H1 (cell line): ENCODE measurements around the gene RASGRF1. TPM values are rescaled to one million over a fixed set of nuclear protein-coding genes. Genes with fewer than 3 reads are reported as not detected.

ENCODE experiments used
- CTCF ChIA-PET: fragments of 300-600 bp; sonication (Branson Sonifier 250); formaldehyde crosslinking; loops from one replicate; lab custom pipeline; 2021; ENCODE audit not compliant: partially characterized antibody; lab: Charles Lee
- POLR2A ChIA-PET: fragments of 300-600 bp; sonication (Branson Sonifier 250); formaldehyde crosslinking; loops from one replicate; lab custom pipeline; 2021; ENCODE audit warnings: inconsistent platforms; ENCODE audit not compliant: partially characterized antibody; lab: Charles Lee
- DNase-seq, 2 experiments: peaks; one replicate each; pipeline versions ENCODE4 v3.0.0 to v3.0.0-alpha.2; 2010 to 2022; ENCODE audit warnings: low spot score in 2 of 2, low read depth in 1 of 2, mixed read lengths in 1 of 2
- FAIRE-seq: peaks from 2 replicates; lab custom pipeline; 2011; peaks lifted over from hg19 to GRCh38; lab: Jason Lieb, UNC
- H2AFZ ChIP-seq: 2 replicates; pipeline ENCODE4 v1.8.1; 2012; ENCODE audit warnings: low read length, inconsistent platforms
- H2AK5ac ChIP-seq: 2 replicates; pipeline ENCODE4 v1.6.1; 2013; ENCODE audit warnings: low read depth, low read length
- H2BK120ac ChIP-seq: replicated peaks from 2 replicates; pipeline ENCODE3; 2013; ENCODE audit warnings: low read depth, low read length, inconsistent platforms
- H2BK12ac ChIP-seq: 2 replicates; pipeline ENCODE4 v1.6.1; 2013; ENCODE audit warnings: low read depth, low read length
- H2BK15ac ChIP-seq: 2 replicates; pipeline ENCODE4 v1.6.1; 2013; ENCODE audit warnings: low read length
- H2BK20ac ChIP-seq: 2 replicates; pipeline ENCODE4 v1.6.1; 2013; ENCODE audit warnings: low read length
- H2BK5ac ChIP-seq: 2 replicates; pipeline ENCODE4 v1.6.1; 2013; ENCODE audit warnings: low read depth, low read length
- H3K14ac ChIP-seq: 2 replicates; pipeline ENCODE4 v1.6.1; 2013; ENCODE audit warnings: inconsistent platforms; ENCODE audit not compliant: insufficient read length
- H3K18ac ChIP-seq: 2 replicates; pipeline ENCODE4 v1.6.1; 2013; ENCODE audit warnings: low read length; ENCODE audit errors: extremely low read depth
- H3K23ac ChIP-seq: 2 replicates; pipeline ENCODE4 v1.6.1; 2013; ENCODE audit warnings: inconsistent platforms; ENCODE audit not compliant: insufficient read length
- H3K23me2 ChIP-seq: 2 replicates; pipeline ENCODE4 v1.6.1; 2013; ENCODE audit warnings: low read depth, low read length
- H3K27ac ChIP-seq: 2 replicates; pipeline ENCODE4 v1.6.1; 2011; ENCODE audit warnings: low read depth, low read length, inconsistent platforms
- H3K27me3 ChIP-seq, 4 experiments: replicated peaks in 1 of 4; 1 replicate in 1 of 4; 2 replicates in 3 of 4; pipeline versions ENCODE4 v1.6.1 to v1.8.1; 2011 to 2013; ENCODE audit warnings: low read length in 3 of 4, mild to moderate bottlenecking in 3 of 4, inconsistent platforms in 2 of 4, mixed read lengths in 2 of 4, moderate library complexity in 1 of 4; ENCODE audit not compliant: control insufficient read depth in 3 of 4, insufficient read depth in 3 of 4; ENCODE audit errors: extremely low read depth in 1 of 4
- H3K36me3 ChIP-seq, 4 experiments: 2 replicates each; pipeline versions ENCODE4 v1.6.1 to v1.8.1; 2011 to 2013; ENCODE audit warnings: mild to moderate bottlenecking in 4 of 4, low read length in 3 of 4, moderate library complexity in 2 of 4, control low read depth in 1 of 4, inconsistent platforms in 1 of 4; ENCODE audit not compliant: insufficient read depth in 4 of 4, control insufficient read depth in 2 of 4
- H3K4ac ChIP-seq: replicated peaks from 2 replicates; pipeline ENCODE3; 2013; ENCODE audit warnings: low read length, low read depth, mixed read lengths, inconsistent platforms; ENCODE audit not compliant: insufficient read length
- H3K4me1 ChIP-seq, 4 experiments: replicated peaks in 1 of 4; 1 replicate in 1 of 4; 2 replicates in 3 of 4; pipeline versions ENCODE4 v1.6.1 to v1.8.1; 2011 to 2013; ENCODE audit warnings: low read length in 3 of 4, inconsistent platforms in 2 of 4, mixed read lengths in 1 of 4; ENCODE audit not compliant: insufficient read depth in 4 of 4, control insufficient read depth in 3 of 4
- H3K4me2 ChIP-seq, 2 experiments: 2 replicates each; pipeline versions ENCODE4 v1.6.1 to v1.8.1; 2011 to 2013; ENCODE audit warnings: low read depth in 2 of 2, low read length in 2 of 2, control low read depth in 1 of 2, inconsistent platforms in 1 of 2, mild to moderate bottlenecking in 1 of 2; ENCODE audit not compliant: insufficient read depth in 1 of 2
- H3K4me3 ChIP-seq, 4 experiments: fragments of 200-600, 300-600 bp in 1 of 4; sonication (generic), shearing (Covaris generic), sonication (Bioruptor Twin) in 1 of 4; 2 replicates each; pipeline versions ENCODE4 v1.5.1 to v1.8.1; 2011 to 2016; ENCODE audit warnings: low read length in 4 of 4, low read depth in 3 of 4, control low read depth in 2 of 4, inconsistent platforms in 2 of 4, mild to moderate bottlenecking in 2 of 4, mixed read lengths in 1 of 4, moderate library complexity in 1 of 4; ENCODE audit not compliant: insufficient read depth in 2 of 4; ENCODE audit errors: extremely low read depth in 1 of 4
- H3K56ac ChIP-seq: replicated peaks from 2 replicates; pipeline ENCODE3; 2013; ENCODE audit warnings: low read depth, mild to moderate bottlenecking, mixed read lengths, low read length, inconsistent platforms; ENCODE audit not compliant: insufficient read length
- H3K79me1 ChIP-seq: 2 replicates; pipeline ENCODE4 v1.6.1; 2013; ENCODE audit warnings: low read depth, low read length, control low read depth
- H3K79me2 ChIP-seq, 2 experiments: 2 replicates each; pipeline versions ENCODE4 v1.6.1 to v1.8.1; 2012 to 2013; ENCODE audit warnings: low read length in 2 of 2, mild to moderate bottlenecking in 2 of 2, inconsistent platforms in 1 of 2; ENCODE audit not compliant: insufficient read depth in 2 of 2, control insufficient read depth in 1 of 2
- H3K9ac ChIP-seq, 4 experiments: replicated peaks in 1 of 4; 1 replicate in 1 of 4; 2 replicates in 3 of 4; pipeline versions ENCODE4 v1.6.1 to v1.8.1; 2011 to 2013; ENCODE audit warnings: low read depth in 3 of 4, low read length in 3 of 4, control low read depth in 2 of 4, mild to moderate bottlenecking in 2 of 4, moderate library complexity in 2 of 4, inconsistent platforms in 1 of 4; ENCODE audit errors: extremely low read depth in 1 of 4
- H3K9me3 ChIP-seq, 2 experiments: 2 replicates each; pipeline versions ENCODE4 v1.6.1 to v1.8.1; 2012 to 2013; ENCODE audit warnings: mild to moderate bottlenecking in 2 of 2, moderate library complexity in 2 of 2, control low read depth in 1 of 2, inconsistent platforms in 1 of 2, low read depth in 1 of 2, low read length in 1 of 2, mixed read lengths in 1 of 2; ENCODE audit not compliant: insufficient read depth in 2 of 2
- H4K20me1 ChIP-seq, 2 experiments: replicated peaks in 1 of 2; 2 replicates each; pipeline versions ENCODE3 to v1.8.1; 2011 to 2013; ENCODE audit warnings: inconsistent platforms in 2 of 2, low read length in 2 of 2, mild to moderate bottlenecking in 1 of 2; ENCODE audit not compliant: insufficient read depth in 2 of 2, control insufficient read depth in 1 of 2
- H4K5ac ChIP-seq: 2 replicates; pipeline ENCODE4 v1.6.1; 2013; ENCODE audit warnings: low read length, low read depth, mixed read lengths, inconsistent platforms; ENCODE audit not compliant: insufficient read length
- H4K8ac ChIP-seq: 2 replicates; pipeline ENCODE4 v1.8.0; 2013; ENCODE audit warnings: mild to moderate bottlenecking, moderate library complexity, low read length, inconsistent platforms; ENCODE audit not compliant: insufficient read depth; ENCODE audit errors: extremely low read depth
- H4K91ac ChIP-seq: replicated peaks from 2 replicates; pipeline ENCODE3; 2013; ENCODE audit warnings: low read length, mixed read lengths, inconsistent platforms; ENCODE audit not compliant: insufficient read length
- CEBPB ChIP-seq: IDR thresholded peaks from 2 replicates; pipeline ENCODE4 v1.6.1; 2012; ENCODE audit warnings: low read depth, low read length
- CTBP2 ChIP-seq: IDR thresholded peaks from 2 replicates; pipeline ENCODE4 v1.7.0; 2011; ENCODE audit warnings: borderline replicate concordance, mild to moderate bottlenecking, moderate library complexity, mixed read lengths, low read length; ENCODE audit not compliant: insufficient read depth, insufficient read length
- GTF2F1 ChIP-seq: IDR thresholded peaks from 2 replicates; pipeline ENCODE4 v1.6.1; 2012; ENCODE audit warnings: low read depth, low read length, improper control_type of control experiment, borderline replicate concordance
- HDAC6 ChIP-seq: IDR thresholded peaks from one replicate; pipeline ENCODE4 v1.7.1; 2012; ENCODE audit warnings: low read depth, mild to moderate bottlenecking, inconsistent platforms, low read length, moderate library complexity
- JUN ChIP-seq: IDR thresholded peaks from 2 replicates; pipeline ENCODE4 v1.6.1; 2011; ENCODE audit warnings: low read depth, mild to moderate bottlenecking, improper control_type of control experiment, low read length
- NANOG ChIP-seq: IDR thresholded peaks from 2 replicates; pipeline ENCODE4 v1.6.1; 2011; ENCODE audit warnings: low read length, low read depth, mild to moderate bottlenecking, inconsistent platforms; ENCODE audit not compliant: insufficient read depth, poor library complexity, severe bottlenecking
- PHF8 ChIP-seq: fragments of 200-600 bp; sonication (generic); conservative IDR thresholded peaks from 2 replicates; pipeline ENCODE4 v1.7.1; 2012; ENCODE audit warnings: low read depth, mild to moderate bottlenecking, inconsistent platforms, low read length, moderate library complexity
- RBBP5 ChIP-seq: IDR thresholded peaks from 2 replicates; pipeline ENCODE4 v1.7.1; 2012; ENCODE audit warnings: low read depth, mild to moderate bottlenecking, inconsistent platforms, low read length, moderate library complexity, borderline replicate concordance
- SIN3A ChIP-seq, 2 experiments: IDR thresholded peaks in 1 of 2; conservative IDR thresholded peaks in 1 of 2; 2 replicates each; pipeline ENCODE4 v1.6.1; 2011 to 2012; ENCODE audit warnings: low read length in 2 of 2, improper control_type of control experiment in 1 of 2, low read depth in 1 of 2, mild to moderate bottlenecking in 1 of 2
- SP4 ChIP-seq: IDR thresholded peaks from 2 replicates; pipeline ENCODE4 v1.6.1; 2012; ENCODE audit warnings: low read length, inconsistent platforms
- TEAD4 ChIP-seq: IDR thresholded peaks from 2 replicates; pipeline ENCODE4 v1.6.1; 2012; ENCODE audit warnings: low read depth, low read length, inconsistent platforms, mixed read lengths
- WGBS, 2 experiments: shearing (Covaris generic) in 1 of 2; methylation state at CpG; one replicate each; pipeline versions ENCODE4 v1.1.6 to v1.1.7; 2013 to 2015; ENCODE audit warnings: low lambda C conversion rate in 2 of 2, mixed read lengths in 2 of 2, inconsistent platforms in 1 of 2, low coverage in 1 of 2, missing lambda C conversion rate in 1 of 2; ENCODE audit not compliant: insufficient replicate concordance in 2 of 2, insufficient coverage in 1 of 2, insufficient read length in 1 of 2; ENCODE audit errors: extremely low coverage in 1 of 2, missing lambda C conversion rate in 1 of 2; 5-methylcytosine and 5-hydroxymethylcytosine counted together
- polyA plus RNA-seq, 7 experiments: library from polyadenylated mRNA; depleted of rRNA in 3 of 7; stranded (reverse) in 5 of 7; unstranded in 2 of 7; fragments of >200 nt in 5 of 7; fragments of 200-250 nt in 2 of 7; gene quantifications; 1 replicate in 5 of 7; 2 replicates in 1 of 7; 4 replicates in 1 of 7; pipeline versions ENCODE4 v1.2.1 to v1.2.3, GENCODE V29; 2011 to 2013; ENCODE audit warnings: missing spikeins in 2 of 7, mixed read lengths in 2 of 7
- total RNA-seq: library from RNA; stranded (reverse); fragmentation: NEBNext Ultra II Directional; extraction: Animal tissue kit (Norgen Biotek cat#: 25700); gene quantifications from 2 replicates; pipeline ENCODE4 v1.2.1, GENCODE V29; 2021
- TF ChIP-seq, protein P1 (sequence below): IDR thresholded peaks from 2 replicates; pipeline ENCODE4 v1.6.1; 2012; ENCODE audit warnings: inconsistent platforms

Gene RASGRF1
- total and polyA plus RNA-seq, 2 of the 8 experiments (the other 6 are each of a cell fraction or from before 2014, with no cell fraction given), result 0.42 to 0.67 TPM

DNA sequence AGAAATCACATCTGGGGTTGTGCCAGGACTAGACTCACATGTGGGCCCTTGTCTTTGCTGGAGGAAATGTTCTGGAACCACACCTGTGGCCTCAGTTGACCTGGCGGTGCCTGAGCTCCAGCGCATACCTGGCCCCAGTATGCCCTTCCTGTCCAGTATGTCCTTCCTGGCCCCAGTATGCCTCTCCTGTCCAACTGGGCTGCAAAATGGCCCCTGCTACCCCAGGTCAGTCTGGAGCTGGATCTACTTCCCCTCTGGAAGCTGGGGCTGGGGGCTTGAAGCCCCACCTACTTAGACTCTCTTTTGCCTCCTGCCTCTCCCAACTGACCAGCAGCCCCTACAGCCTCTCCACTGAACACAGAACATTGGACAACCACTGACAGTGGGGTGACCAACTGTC is 15.3 kb downstream of the RASGRF1 start:
- no peak overlapping the region for H3K18ac ChIP-seq
- H3K9ac ChIP-seq, result no peak overlapping the region
- H3K79me2 ChIP-seq, result no peaks in the 10 kb centered on the region
- no peak overlapping the region for H3K4me3 ChIP-seq
- no peak overlapping the region for H3K4ac ChIP-seq
- no peak overlapping the region for H4K91ac ChIP-seq
- 91% methylated on average over 2 of the region's 2 CpGs; no CpG with 5 or more reads in 1 of the 2 experiments for WGBS, 2 experiments
- H3K27me3 ChIP-seq, result no peaks in the 10 kb centered on the region; a peak in 3 of 7 replicates
- ChIA-PET CTCF (interaction anchor here (0.9 to 2.2 kb wide), 4 partner anchors 9 to 126 kb away, joined by 3 to 15 read pairs (median 4); no protein-coding TSS in a partner anchor), POLR2A (no interaction called here)
- no peaks in the 10 kb centered on the region for H4K20me1 ChIP-seq
- H3K4me1 ChIP-seq, result no peaks in the 10 kb centered on the region
- no peak overlapping the region for H2BK15ac ChIP-seq
- FAIRE-seq (no peak), DNase-seq (no peak)
- no peak overlapping the region for H4K5ac ChIP-seq
- H3K23ac ChIP-seq, result no peak overlapping the region
- H3K27ac ChIP-seq, result no peak overlapping the region
- H3K4me2 ChIP-seq, result no peak overlapping the region
- no peak overlapping the region for H3K56ac ChIP-seq
- H3K79me1 ChIP-seq, result no peaks in the 10 kb centered on the region
- no peak overlapping the region for H2BK5ac ChIP-seq
- no peaks in the 10 kb centered on the region for H3K23me2 ChIP-seq
- H3K36me3 ChIP-seq, result no peaks in the 10 kb centered on the region
- no peak overlapping the region for H4K8ac ChIP-seq
- H2BK120ac ChIP-seq, result no peak overlapping the region
- no peak overlapping the region for H2AFZ ChIP-seq
- no peak overlapping the region for H2AK5ac ChIP-seq
- H2BK12ac ChIP-seq, result no peak overlapping the region
- no peak overlapping the region for H2BK20ac ChIP-seq
- no peak overlapping the region for H3K14ac ChIP-seq
- no peaks in the 10 kb centered on the region for H3K9me3 ChIP-seq
- no peak for TF ChIP-seq CTBP2
- no peak for TF ChIP-seq HDAC6
- no peak for TF ChIP-seq TEAD4
- TF ChIP-seq RBBP5, result no peak
- TF ChIP-seq JUN, result no peak
- TF ChIP-seq SP4, result no peak
- no peak for TF ChIP-seq CEBPB
- no peak for TF ChIP-seq SIN3A (conservative IDR thresholded peaks at IDR 0.05 in 1 of 2, IDR thresholded peaks at IDR 0.05 in 1 of 2; ENCODE audit: low read depth in 1 of 2, low read length in 2 of 2)
- no peak for TF ChIP-seq GTF2F1
- TF ChIP-seq NANOG, result no peak
- TF ChIP-seq, protein P1, sequence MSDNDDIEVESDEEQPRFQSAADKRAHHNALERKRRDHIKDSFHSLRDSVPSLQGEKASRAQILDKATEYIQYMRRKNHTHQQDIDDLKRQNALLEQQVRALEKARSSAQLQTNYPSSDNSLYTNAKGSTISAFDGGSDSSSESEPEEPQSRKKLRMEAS, result no peak
- no peak for TF ChIP-seq PHF8
